Measurements from ENCODE around the gene SNORC.

- TF ChIP-seq POLR2A (IDR thresholded peaks at IDR 0.05; ENCODE audit: low read depth) (no peak), POLR2AphosphoS5 (IDR thresholded peaks at IDR 0.05) (no peak), EP300 (IDR thresholded peaks at IDR 0.05) (no peak)
These were observed 6.3 kb downstream of the SNORC start for GRCh38 chr2:232876161-232876977.
